Suprapubic skin (tissue), 4 donors: ENCODE data around the gene PAFAH1B1.

Experiments
- POLR2A ChIP-seq, 2 donors: fragments of 450-650 bp; IDR thresholded peaks; one replicate each; pipeline ENCODE4 v1.6.1; 2017; ENCODE audit warnings: antibody characterized with exemption in 2 of 2, mild to moderate bottlenecking in 2 of 2, moderate library complexity in 2 of 2
- POLR2AphosphoS5 ChIP-seq, 3 donors: sonication (generic); formaldehyde crosslinking; IDR thresholded peaks; one replicate each; pipeline ENCODE4 v1.6.1; 2017; ENCODE audit warnings: antibody characterized with exemption in 3 of 3
- TF ChIP-seq, protein P1 (sequence below), 2 donors: fragments of 200-600 bp in 1 of 2; fragments of 450-650 bp in 1 of 2; sonication (generic) in 1 of 2; IDR thresholded peaks; one replicate each; pipeline ENCODE4 v1.5.1; 2016 to 2019; ENCODE audit warnings: antibody characterized with exemption in 2 of 2, mild to moderate bottlenecking in 1 of 2, moderate library complexity in 1 of 2

DNA sequence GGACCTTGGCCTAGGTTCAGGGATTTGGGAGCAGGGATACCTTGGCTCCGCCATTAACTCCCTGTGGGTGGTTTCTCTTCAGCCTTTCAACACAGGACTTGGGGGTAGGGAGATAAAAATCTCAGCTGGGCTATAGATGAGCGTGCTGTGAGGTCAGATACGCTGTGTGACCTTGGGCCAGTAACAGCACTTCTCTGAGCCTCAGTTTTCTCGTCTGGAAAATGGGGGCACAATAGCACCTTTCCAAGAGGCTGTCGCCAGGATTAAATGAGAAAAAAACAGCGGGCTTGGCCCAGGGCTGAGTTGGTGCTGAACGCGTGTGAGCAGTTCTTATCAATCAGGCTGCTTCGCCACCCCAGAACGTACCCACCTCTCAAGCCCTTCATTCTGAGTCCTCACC is 138.4 kb downstream of the PAFAH1B1 start:
- TF ChIP-seq, protein P1, sequence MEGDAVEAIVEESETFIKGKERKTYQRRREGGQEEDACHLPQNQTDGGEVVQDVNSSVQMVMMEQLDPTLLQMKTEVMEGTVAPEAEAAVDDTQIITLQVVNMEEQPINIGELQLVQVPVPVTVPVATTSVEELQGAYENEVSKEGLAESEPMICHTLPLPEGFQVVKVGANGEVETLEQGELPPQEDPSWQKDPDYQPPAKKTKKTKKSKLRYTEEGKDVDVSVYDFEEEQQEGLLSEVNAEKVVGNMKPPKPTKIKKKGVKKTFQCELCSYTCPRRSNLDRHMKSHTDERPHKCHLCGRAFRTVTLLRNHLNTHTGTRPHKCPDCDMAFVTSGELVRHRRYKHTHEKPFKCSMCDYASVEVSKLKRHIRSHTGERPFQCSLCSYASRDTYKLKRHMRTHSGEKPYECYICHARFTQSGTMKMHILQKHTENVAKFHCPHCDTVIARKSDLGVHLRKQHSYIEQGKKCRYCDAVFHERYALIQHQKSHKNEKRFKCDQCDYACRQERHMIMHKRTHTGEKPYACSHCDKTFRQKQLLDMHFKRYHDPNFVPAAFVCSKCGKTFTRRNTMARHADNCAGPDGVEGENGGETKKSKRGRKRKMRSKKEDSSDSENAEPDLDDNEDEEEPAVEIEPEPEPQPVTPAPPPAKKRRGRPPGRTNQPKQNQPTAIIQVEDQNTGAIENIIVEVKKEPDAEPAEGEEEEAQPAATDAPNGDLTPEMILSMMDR (IDR thresholded peaks at IDR 0.05): no peak
- TF ChIP-seq POLR2AphosphoS5 (IDR thresholded peaks at IDR 0.05) (no peak), POLR2A (IDR thresholded peaks at IDR 0.05) (no peak)
